Sigmoid colon (tissue), 7 donors: ENCODE data around the gene CTIF. TPM values are rescaled to one million over a fixed set of nuclear protein-coding genes. Genes with fewer than 3 reads are reported as not detected.

Experiments
- DNase-seq: peaks from one replicate; pipeline ENCODE4 v3.0.0-alpha.2; 2019
- H3K27ac ChIP-seq, 4 donors: fragments of 200-600 bp; sonication (generic); one replicate each; pipeline ENCODE4 v1.5.1; 2016 to 2019; ENCODE audit warnings: mild to moderate bottlenecking in 1 of 4
- H3K27me3 ChIP-seq, 3 donors: fragments of 200-600 bp; sonication (generic); one replicate each; pipeline ENCODE4 v1.5.1; 2019; ENCODE audit warnings: mild to moderate bottlenecking in 1 of 3
- H3K36me3 ChIP-seq, 4 donors: fragments of 200-600 bp; sonication (generic); one replicate each; pipeline ENCODE4 v1.5.1; 2016 to 2019
- H3K4me1 ChIP-seq, 4 donors: fragments of 200-600 bp; sonication (generic); one replicate each; pipeline ENCODE4 v1.5.1; 2017 to 2019
- H3K4me3 ChIP-seq, 4 donors: fragments of 200-600 bp; sonication (generic); one replicate each; pipeline ENCODE4 v1.5.1; 2017 to 2019; ENCODE audit warnings: mild to moderate bottlenecking in 2 of 4, moderate library complexity in 1 of 4
- H3K9me3 ChIP-seq, 4 donors: fragments of 200-600 bp in 3 of 4; sonication (generic) in 3 of 4; one replicate each; pipeline versions ENCODE4 v1.5.1 to v1.6.1; 2013 to 2019
- CTCF ChIP-seq, 4 experiments: fragments of 450-650 bp in 3 of 4; fragments of 200-600 bp in 1 of 4; IDR thresholded peaks; one replicate each; pipeline ENCODE4 v1.5.1; 2016 to 2019; ENCODE audit warnings: antibody characterized with exemption in 4 of 4, mild to moderate bottlenecking in 3 of 4, moderate library complexity in 2 of 4
- EP300 ChIP-seq, 4 donors: sonication (generic); formaldehyde crosslinking; IDR thresholded peaks; one replicate each; pipeline ENCODE4 v1.6.1; 2017; ENCODE audit warnings: antibody characterized with exemption in 4 of 4
- POLR2A ChIP-seq, 2 donors: fragments of 450-650 bp; IDR thresholded peaks; one replicate each; pipeline ENCODE4 v1.6.1; 2016; ENCODE audit warnings: antibody characterized with exemption in 2 of 2, mild to moderate bottlenecking in 2 of 2, moderate library complexity in 2 of 2
- POLR2AphosphoS5 ChIP-seq, 4 donors: sonication (generic); formaldehyde crosslinking; IDR thresholded peaks; one replicate each; pipeline ENCODE4 v1.6.1; 2017; ENCODE audit warnings: antibody characterized with exemption in 4 of 4
- WGBS, 2 donors: extraction: QIAGEN DNeasy Blood & Tissue Kit; methylation state at CpG; one replicate each; pipeline ENCODE4 v1.1.7; 2013; 5-methylcytosine and 5-hydroxymethylcytosine counted together
- intact Hi-C: fragments of 100-400 bp; cut with DNase I; formaldehyde crosslinking; loops from one replicate; pipeline ENCODE4 v1.15.1; 2023
- polyA plus RNA-seq, 3 donors: library from polyadenylated mRNA; stranded (reverse); fragments of 200-250 nt; gene quantifications; one replicate each; pipeline ENCODE4 v1.2.3, GENCODE V29; 2013
- total RNA-seq, 4 donors: library from RNA; depleted of rRNA; stranded (reverse); fragments of >200 nt; gene quantifications; one replicate each; pipeline ENCODE4 v1.1.0, GENCODE V29; 2016
- donor health status: healthy with polysubstance abuse.
- donor health status: Bipolar disorder and iron deficiency.
- donor health status: healthy.

CTIF gene
- total and polyA plus RNA-seq, 7 donors: 3.6 to 65.9 (median 22.5) TPM

GRCh38 chr18:48624856-48625255 is 86.0 kb downstream of the CTIF start:
- intact Hi-C loops: no loop called here
- peaks cover 0 to 63% (median 28%) of the 10 kb centered on the region in 4 donors for H3K4me1 ChIP-seq
- TF ChIP-seq POLR2A (IDR thresholded peaks at IDR 0.05): no peak
- TF ChIP-seq POLR2AphosphoS5 (IDR thresholded peaks at IDR 0.05): no peak
- TF ChIP-seq CTCF (IDR thresholded peaks at IDR 0.05): no peak
- no peak for TF ChIP-seq EP300 (IDR thresholded peaks at IDR 0.05)
- H3K27me3 ChIP-seq: no peaks in the 10 kb centered on the region
- H3K9me3 ChIP-seq: no peaks in the 10 kb centered on the region
- H3K27ac ChIP-seq: peak overlapping the region in 2 of 4 donors; percentile 80 to 84
- 88 to 93% methylated on average over 4 of the region's 4 CpGs for WGBS, 2 donors
- DNase-seq: no peak
- H3K4me3 ChIP-seq: no peak overlapping the region
- H3K36me3 ChIP-seq: peaks cover 0 to 17% (median 4%) of the 10 kb centered on the region in 4 donors

- TF ChIP-seq CTCF (IDR thresholded peaks at IDR 0.05) (no peak), POLR2AphosphoS5 (IDR thresholded peaks at IDR 0.05) (no peak), EP300 (IDR thresholded peaks at IDR 0.05) (no peak), POLR2A (IDR thresholded peaks at IDR 0.05) (no peak)
- no peak overlapping the region for H3K4me3 ChIP-seq
- H3K4me1 ChIP-seq: peaks cover 0 to 48% (median 33%) of the 10 kb centered on the region in 4 donors
- intact Hi-C loops: no loop called here
- H3K36me3 ChIP-seq: peaks cover 0 to 8% (median 2%) of the 10 kb centered on the region in 4 donors
- no peak overlapping the region for H3K27ac ChIP-seq
- no peaks in the 10 kb centered on the region for H3K27me3 ChIP-seq
- 92 to 94% methylated on average over 3 of the region's 3 CpGs for WGBS, 2 donors
- no peaks in the 10 kb centered on the region for H3K9me3 ChIP-seq
- no peak for DNase-seq
These were observed 88.4 kb downstream of the CTIF start for GRCh38 chr18:48627216-48627615.

- Histone ChIP-seq H3K36me3 (peaks cover 0 to 10% (median 3%) of the 10 kb centered on the region in 4 donors), H3K4me1 (peaks cover 0 to 26% (median 14%) of the 10 kb centered on the region in 4 donors), H3K27ac (peak overlapping the region in 3 of 4 donors; percentile 48 to 73 (median 65)), H3K4me3 (no peak overlapping the region), H3K9me3 (no peaks in the 10 kb centered on the region), H3K27me3 (no peaks in the 10 kb centered on the region)
- peak in 3 of 4 donors; percentile 32 to 59 (median 55) for TF ChIP-seq POLR2AphosphoS5 (IDR thresholded peaks at IDR 0.05)
- TF ChIP-seq CTCF (IDR thresholded peaks at IDR 0.05): no peak
- no peak for TF ChIP-seq POLR2A (IDR thresholded peaks at IDR 0.05)
- peak in 2 of 4 donors; percentile 29 to 35 for TF ChIP-seq EP300 (IDR thresholded peaks at IDR 0.05)
- WGBS, 2 donors: 76 to 84% methylated on average over 7 of the region's 7 CpGs
- peak; percentile 65 for DNase-seq
- intact Hi-C loops: no loop called here
These were observed 91.0 kb downstream of the CTIF start for GRCh38 chr18:48629730-48630324.

- Histone ChIP-seq H3K27ac (no peak overlapping the region), H3K9me3 (no peaks in the 10 kb centered on the region), H3K4me1 (peaks cover 0 to 26% (median 14%) of the 10 kb centered on the region in 4 donors), H3K27me3 (no peaks in the 10 kb centered on the region), H3K4me3 (no peak overlapping the region), H3K36me3 (peaks cover 0 to 12% (median 3%) of the 10 kb centered on the region in 4 donors)
- no peak for TF ChIP-seq POLR2A (IDR thresholded peaks at IDR 0.05)
- no peak for TF ChIP-seq CTCF (IDR thresholded peaks at IDR 0.05)
- no peak for TF ChIP-seq POLR2AphosphoS5 (IDR thresholded peaks at IDR 0.05)
- no peak for TF ChIP-seq EP300 (IDR thresholded peaks at IDR 0.05)
- intact Hi-C loops: no loop called here
- 95% methylated on average over 6 of the region's 6 CpGs for WGBS, 2 donors
- DNase-seq: no peak
These were observed 93.0 kb downstream of the CTIF start for GRCh38 chr18:48631851-48632250.
